PC-3 (cell line): ENCODE measurements around the gene FASLG. TPM values are rescaled to one million over a fixed set of nuclear protein-coding genes. Genes with fewer than 3 reads are reported as not detected.

Source experiments
- ATAC-seq: fragments of 200-7000 bp; cut with Tn5 transposase; 2 replicates; pipeline ENCODE4 v1.9.1; 2020; ENCODE audit warnings: mild to moderate bottlenecking, moderate library complexity
- BruUV-seq: library from RNA; stranded (reverse); fragments of 400-500 nt; replicated peaks from 2 replicates; lab custom pipeline; 2021; lab: Mats Ljungman, UMichigan
- CTCF ChIA-PET: fragments of 300-600 bp; sonication (Branson Sonifier 250); formaldehyde crosslinking; loops from one replicate; lab custom pipeline; 2022; ENCODE audit warnings: antibody characterized with exemption; lab: Charles Lee
- POLR2A ChIA-PET: fragments of 300-600 bp; sonication (Branson Sonifier 250); formaldehyde crosslinking; loops from one replicate; lab custom pipeline; 2022; ENCODE audit warnings: antibody characterized with exemption; ENCODE audit not compliant: unreplicated experiment; lab: Charles Lee
- DNase-seq: peaks from one replicate; pipeline ENCODE4 v3.0.0-alpha.2; 2015
- H2AFZ ChIP-seq: fragments of 300-600 bp; sonication (generic); 2 replicates; pipeline ENCODE4 v1.6.0; 2016; ENCODE audit warnings: antibody characterized with exemption, low read length
- H3F3A ChIP-seq: fragments of 300-600 bp; sonication (generic); one replicate; pipeline ENCODE4 v1.6.0; 2017; ENCODE audit warnings: antibody characterized with exemption, low read length, control low read depth, mild to moderate bottlenecking; ENCODE audit not compliant: unreplicated experiment
- H3K27ac ChIP-seq: fragments of 300-600 bp; sonication (generic); 2 replicates; pipeline ENCODE4 v1.5.1; 2016; ENCODE audit warnings: mild to moderate bottlenecking, low read length
- H3K27me3 ChIP-seq: fragments of 300-600 bp; sonication (generic); 2 replicates; pipeline ENCODE4 v1.6.1; 2016; ENCODE audit warnings: low read length, mixed read lengths
- H3K36me3 ChIP-seq: fragments of 300-600 bp; sonication (generic); 2 replicates; pipeline ENCODE4 v1.6.1; 2016; ENCODE audit warnings: low read depth, mixed run types, low read length, mixed read lengths
- H3K4me1 ChIP-seq: fragments of 300-600 bp; sonication (generic); 2 replicates; pipeline ENCODE4 v1.5.1; 2016; ENCODE audit warnings: low read length; ENCODE audit not compliant: insufficient read depth
- H3K4me2 ChIP-seq: fragments of 300-600 bp; sonication (generic); 2 replicates; pipeline ENCODE4 v1.6.0; 2016; ENCODE audit warnings: low read length
- H3K4me3 ChIP-seq: fragments of 300-600 bp; sonication (generic); 2 replicates; pipeline ENCODE4 v1.5.1; 2016; ENCODE audit warnings: mild to moderate bottlenecking, low read length, mixed read lengths
- H3K79me2 ChIP-seq: fragments of 300-600 bp; sonication (generic); 2 replicates; pipeline ENCODE4 v1.6.1; 2017; ENCODE audit warnings: low read length, mixed read lengths
- H3K9ac ChIP-seq: fragments of 300-600 bp; sonication (generic); 2 replicates; pipeline ENCODE4 v1.6.0; 2016; ENCODE audit warnings: mild to moderate bottlenecking, low read length
- H3K9me2 ChIP-seq: fragments of 300-600 bp; sonication (generic); replicated peaks from 2 replicates; pipeline ENCODE4 v1.6.1; 2016; ENCODE audit warnings: mixed run types, low read length, mixed read lengths
- H3K9me3 ChIP-seq: fragments of 300-600 bp; sonication (generic); 2 replicates; pipeline ENCODE4 v1.6.1; 2016; ENCODE audit warnings: low read length, mixed read lengths
- H4K20me1 ChIP-seq: fragments of 300-600 bp; sonication (generic); 2 replicates; pipeline ENCODE4 v1.6.1; 2016; ENCODE audit warnings: low read length, mixed read lengths
- CTCF ChIP-seq: fragments of 300-600 bp; sonication (generic); conservative IDR thresholded peaks from 2 replicates; pipeline ENCODE4 v1.5.1; 2017; ENCODE audit warnings: antibody characterized with exemption, low read depth, mild to moderate bottlenecking, low read length
- EZH2 ChIP-seq: fragments of 300-600 bp; sonication (generic); IDR thresholded peaks from one replicate; pipeline ENCODE4 v1.6.1; 2017; ENCODE audit warnings: antibody characterized with exemption, mild to moderate bottlenecking, low read length; ENCODE audit not compliant: unreplicated experiment
- EZH2phosphoT487 ChIP-seq: fragments of 300-600 bp; sonication (generic); IDR thresholded peaks from 2 replicates; pipeline ENCODE4 v1.6.1; 2018; ENCODE audit warnings: mild to moderate bottlenecking, antibody characterized with exemption, low read length, borderline replicate concordance
- intact Hi-C: fragments of 100-400 bp; cut with micrococcal nuclease; formaldehyde crosslinking; loops from 2 replicates; pipeline ENCODE4 v1.9.0; 2023
- total RNA-seq: library from RNA; depleted of rRNA; stranded (reverse); fragments of >200 nt; gene quantifications from 2 replicates; pipeline ENCODE4 v1.2.3, GENCODE V29; 2014; rRNA removed

The FASLG gene
- total RNA-seq, 1 experiment from 2014 or later: 0.04 TPM

GRCh38 chr1:172713466-172713865, 54.6 kb downstream of the FASLG start:
- H3K9ac ChIP-seq: no peak overlapping the region
- ATAC-seq (no peak), DNase-seq (no peak)
- H3K79me2 ChIP-seq: no peaks in the 10 kb centered on the region
- H3K9me2 ChIP-seq: 0 out of 2 replicates have a peak, but pooled peaks cover 5% of the 10 kb centered on the region
- no peak overlapping the region for H3K4me3 ChIP-seq
- H3F3A ChIP-seq: no peaks in the 10 kb centered on the region
- H3K27ac ChIP-seq: no peak overlapping the region
- POLR2A ChIA-PET: interaction anchor here (0.9 kb wide), 1 partner anchor 181 kb away, joined by 3 read pairs; the partner anchor contains the start of gene SUCO
- no peaks in the 10 kb centered on the region for H3K9me3 ChIP-seq
- H3K27me3 ChIP-seq: no peaks in the 10 kb centered on the region
- no TSS peak for BruUV-seq
- H2AFZ ChIP-seq: no peak overlapping the region
- TF ChIP-seq EZH2phosphoT487 (no peak), EZH2 (no peak), CTCF (no peak)
- no peaks in the 10 kb centered on the region for H4K20me1 ChIP-seq
- H3K4me1 ChIP-seq: peaks cover 7% of the 10 kb centered on the region
- CTCF ChIA-PET: no interaction called here
- intact Hi-C loops: loop anchor here (5.0 kb wide), 1 partner anchor 711 kb away; no protein-coding TSS in a partner anchor
- no peak overlapping the region for H3K4me2 ChIP-seq
- no peaks in the 10 kb centered on the region for H3K36me3 ChIP-seq

Other genes starting within 250 kb of the FASLG start
- gene C1orf105, start 238.4 kb upstream of the FASLG start, total RNA-seq: not detected in 2 replicates
- gene PIGC, start 215.0 kb upstream of the FASLG start, total RNA-seq: 57.5 and 70.5 TPM in 2 replicates
- 72.0 and 81.3 TPM in 2 replicates for gene SUCO, start 126.0 kb upstream of the FASLG start, total RNA-seq